ENCODE data around the gene RAB3GAP1. TPM values are rescaled to one million over a fixed set of nuclear protein-coding genes. Genes with fewer than 3 reads are reported as not detected.
"Not testable (repeated sequence)": the region's sequence is repeated elsewhere in the genome, so short reads cannot be mapped to it uniquely, and the experiment has no call there.

RAB3GAP1 gene
- polyA plus RNA-seq, 3 donors from 2014 or later: 1.3 to 4.3 (median 3.4) TPM

GRCh38 chr2:135033216-135033615, 18.9 kb upstream of the RAB3GAP1 start:
- not testable (repeated sequence) for H3K36me3 Mint-ChIP-seq, DNase-seq, H3K27ac Mint-ChIP-seq, H3K4me3 Mint-ChIP-seq, H3K9me3 Mint-ChIP-seq, H3K4me1 Mint-ChIP-seq
- peaks cover 5 to 13% (median 11%) of the 10 kb centered on the region in 3 donors for H3K27me3 Mint-ChIP-seq (ENCODE audit: low read depth in 3 of 3)

GRCh38 chr2:135037831-135038230, 14.3 kb upstream of the RAB3GAP1 start:
- Mint-ChIP-seq H3K27ac (no peak overlapping the region), H3K4me1 (no peaks in the 10 kb centered on the region), H3K4me3 (no peak overlapping the region), H3K36me3 (peaks cover 0 to 3% (median 0%) of the 10 kb centered on the region in 3 donors), H3K27me3 (ENCODE audit: low read depth in 3 of 3) (peaks cover 6 to 17% (median 9%) of the 10 kb centered on the region in 3 donors), H3K9me3 (no peaks in the 10 kb centered on the region)
- DNase-seq: no peak

- Mint-ChIP-seq H3K27ac (no peak overlapping the region), H3K4me1 (no peaks in the 10 kb centered on the region), H3K27me3 (ENCODE audit: low read depth in 3 of 3) (peaks cover 12 to 20% (median 17%) of the 10 kb centered on the region in 3 donors), H3K4me3 (no peak overlapping the region), H3K9me3 (peaks cover 0 to 2% (median 0%) of the 10 kb centered on the region in 6 donors), H3K36me3 (peaks cover 0 to 3% (median 0%) of the 10 kb centered on the region in 3 donors)
- DNase-seq: peak in 1 of 3 donors; percentile 9
These were observed 8.7 kb upstream of the RAB3GAP1 start for GRCh38 chr2:135043345-135043744.

DNA sequence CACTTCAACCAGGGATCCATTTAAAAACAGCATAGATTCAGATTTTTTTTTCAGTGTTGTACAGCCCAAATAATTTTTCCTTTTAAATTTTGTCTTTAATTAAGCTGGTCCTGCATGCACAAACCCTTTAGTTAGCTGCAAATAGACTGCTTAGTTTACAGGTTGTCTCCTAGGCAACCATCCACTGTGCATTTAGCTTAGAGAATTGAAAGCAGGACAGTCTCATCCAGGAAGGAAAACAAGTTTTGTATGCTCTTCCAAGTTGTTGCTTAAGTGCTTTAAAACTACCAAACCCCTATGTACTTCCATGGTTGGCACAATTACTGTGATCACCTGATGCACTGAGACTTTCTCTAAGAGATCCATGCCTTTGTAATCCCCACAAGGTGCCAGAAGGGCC, 4.8 kb upstream of the RAB3GAP1 start, which contains the start of gene MAP3K19:
TSS of gene MAP3K19 (minus strand) at position 148 of the 400 bp plus-strand sequence. CDS start 22,800 bp downstream, outside the sequence.
- peaks cover 3 to 11% of the 10 kb centered on the region in 2 donors for H3K4me1 Mint-ChIP-seq
- peaks cover 19 to 32% (median 20%) of the 10 kb centered on the region in 3 donors for H3K27me3 Mint-ChIP-seq (ENCODE audit: low read depth in 3 of 3)
- H3K4me3 Mint-ChIP-seq: no peak within 1 kb of the TSS
- H3K36me3 Mint-ChIP-seq: peaks cover 0 to 3% (median 0%) of the 10 kb centered on the region in 3 donors
- no peak within 1 kb of the TSS for H3K27ac Mint-ChIP-seq
- H3K9me3 Mint-ChIP-seq: peaks cover 0 to 2% (median 0%) of the 10 kb centered on the region in 6 donors
- DNase-seq: no peak

DNA sequence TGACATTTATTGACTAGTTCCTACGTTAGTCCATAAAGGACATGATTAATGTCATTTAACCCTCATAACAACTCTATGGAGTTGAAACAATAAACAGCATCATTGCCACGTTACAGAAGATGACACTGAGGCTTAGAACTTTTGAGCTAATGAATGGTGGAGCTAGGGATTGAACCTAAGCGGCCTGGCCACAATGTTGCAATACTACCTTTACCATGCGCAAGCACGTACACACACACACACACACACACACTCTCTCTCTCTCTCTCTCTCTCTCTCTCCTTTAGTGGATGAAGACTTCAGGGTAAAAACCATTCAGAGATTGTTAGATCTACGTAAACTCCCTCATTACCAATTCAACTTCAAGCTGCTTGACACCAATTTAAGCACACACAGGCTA, 4.0 kb upstream of the RAB3GAP1 start:
- no peak for DNase-seq
- H3K36me3 Mint-ChIP-seq: peaks cover 0 to 4% (median 0%) of the 10 kb centered on the region in 3 donors
- H3K27ac Mint-ChIP-seq: no peak overlapping the region
- H3K4me1 Mint-ChIP-seq: peaks cover 11 to 20% of the 10 kb centered on the region in 2 donors
- H3K9me3 Mint-ChIP-seq: peaks cover 0 to 3% (median 0%) of the 10 kb centered on the region in 6 donors
- H3K27me3 Mint-ChIP-seq (ENCODE audit: low read depth in 3 of 3): peaks cover 20 to 34% (median 25%) of the 10 kb centered on the region in 3 donors
- no peak overlapping the region for H3K4me3 Mint-ChIP-seq

GRCh38 chr2:135050132-135050531, 2.0 kb upstream of the RAB3GAP1 start:
- Mint-ChIP-seq H3K36me3 (peaks cover 0 to 8% (median 0%) of the 10 kb centered on the region in 3 donors), H3K27me3 (ENCODE audit: low read depth in 3 of 3) (peaks cover 24 to 38% (median 29%) of the 10 kb centered on the region in 3 donors), H3K27ac (peak overlapping the region in 1 of 6 donors; percentile 34)

DNA sequence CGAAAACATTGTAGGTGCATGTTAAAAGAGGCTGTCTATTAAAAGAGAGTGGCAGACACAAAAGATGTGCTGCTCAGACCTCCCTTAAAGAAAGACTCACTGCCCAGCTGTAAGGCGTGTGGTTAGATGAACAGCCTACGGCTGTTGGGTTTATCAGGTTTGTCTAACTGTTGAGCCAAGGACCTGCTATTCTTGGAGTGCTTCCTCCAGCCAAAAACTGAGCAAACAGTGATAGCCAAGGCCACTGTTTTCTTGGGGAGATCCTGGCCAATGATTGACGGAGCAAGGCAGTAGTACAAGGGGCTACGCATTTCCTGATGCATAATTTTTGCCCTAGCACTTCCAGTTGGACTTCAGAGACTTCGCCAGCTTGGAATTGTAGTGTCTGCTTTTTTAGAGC, 1.4 kb upstream of the RAB3GAP1 start:
- DNase-seq: no peak
- peaks cover 0 to 3% (median 0%) of the 10 kb centered on the region in 6 donors for H3K9me3 Mint-ChIP-seq
- peak overlapping the region in 4 of 5 donors; percentile 24 to 50 (median 44) for H3K4me3 Mint-ChIP-seq
- H3K4me1 Mint-ChIP-seq: peaks cover 23 to 34% of the 10 kb centered on the region in 2 donors
- peaks cover 27 to 35% (median 32%) of the 10 kb centered on the region in 3 donors for H3K27me3 Mint-ChIP-seq (ENCODE audit: low read depth in 3 of 3)
- peaks cover 0 to 8% (median 0%) of the 10 kb centered on the region in 3 donors for H3K36me3 Mint-ChIP-seq
- peak overlapping the region in 4 of 6 donors; percentile 34 to 74 (median 54) for H3K27ac Mint-ChIP-seq

More at GRCh38 chr2:135050132-135050531, 2.0 kb upstream of the RAB3GAP1 start:
- DNase-seq: no peak
- Mint-ChIP-seq H3K9me3 (peaks cover 0 to 3% (median 0%) of the 10 kb centered on the region in 6 donors), H3K4me3 (peak overlapping the region in 3 of 5 donors; percentile 30 to 50 (median 39)), H3K4me1 (peaks cover 23 to 34% of the 10 kb centered on the region in 2 donors)

DNA sequence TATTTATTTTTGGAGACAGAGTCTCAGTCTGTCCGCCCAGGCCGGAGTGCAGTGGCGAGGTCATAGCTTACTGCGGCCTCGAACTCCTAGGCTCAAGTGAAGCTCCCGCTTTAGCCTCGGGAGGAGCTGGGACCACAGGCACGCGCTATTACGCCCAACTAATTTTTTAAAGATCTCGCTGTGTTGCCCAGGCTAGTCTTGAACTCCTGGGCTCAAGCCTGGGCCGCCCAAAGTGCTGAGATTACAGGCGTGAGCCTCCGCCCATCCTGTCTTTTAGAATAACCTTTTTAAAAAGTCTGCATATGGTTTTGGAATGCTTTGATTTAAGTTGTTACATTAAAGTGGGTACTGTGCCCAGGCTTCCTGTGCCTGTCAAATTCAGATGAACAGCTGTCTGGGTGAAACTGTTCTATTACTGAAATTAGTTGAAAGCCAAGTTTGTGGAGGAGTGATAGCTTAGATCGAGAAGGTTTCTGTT, 944 bp downstream of the RAB3GAP1 start:
- peaks cover 0 to 3% (median 0%) of the 10 kb centered on the region in 6 donors for H3K9me3 Mint-ChIP-seq
- H3K36me3 Mint-ChIP-seq: peaks cover 3 to 8% (median 4%) of the 10 kb centered on the region in 3 donors
- H3K4me3 Mint-ChIP-seq: peak overlapping the region; percentile 96 to 97 (median 97)
- DNase-seq: no peak
- peaks cover 23 to 34% of the 10 kb centered on the region in 2 donors for H3K4me1 Mint-ChIP-seq
- H3K27me3 Mint-ChIP-seq (ENCODE audit: low read depth in 3 of 3): peaks cover 31 to 32% (median 32%) of the 10 kb centered on the region in 3 donors
- peak overlapping the region; percentile 96 to 99 (median 99) for H3K27ac Mint-ChIP-seq

DNA sequence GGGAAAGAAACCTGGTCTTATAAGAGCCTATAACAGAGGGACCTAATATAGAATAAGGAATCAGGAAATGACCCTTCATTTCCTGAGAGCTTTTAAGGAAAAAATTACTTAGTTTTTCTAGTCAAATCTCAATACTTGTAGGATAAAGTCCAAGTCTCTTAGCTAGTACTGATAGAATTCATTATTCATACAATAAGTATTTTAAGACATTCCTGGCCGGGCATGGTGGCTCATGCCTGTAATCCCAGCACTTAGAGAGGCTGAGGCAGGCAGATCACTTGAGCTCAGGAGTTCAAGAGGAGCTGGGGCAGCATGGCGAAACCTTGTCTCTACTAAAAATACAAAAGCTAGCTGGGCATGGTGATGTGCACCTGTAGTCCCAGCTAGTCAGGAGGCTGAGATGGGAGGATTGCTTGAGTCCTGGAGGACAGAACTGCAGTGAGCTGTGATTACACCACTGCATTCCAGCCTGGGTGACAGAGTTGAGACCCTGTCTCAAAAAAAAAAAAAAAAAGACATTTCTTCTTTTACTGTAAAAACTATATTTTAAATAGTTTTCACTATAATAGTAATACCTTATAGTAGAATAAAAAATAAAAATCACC, 3.2 kb downstream of the RAB3GAP1 start:
- Mint-ChIP-seq H3K9me3 (peaks cover 0 to 3% (median 0%) of the 10 kb centered on the region in 6 donors), H3K36me3 (peaks cover 8 to 11% (median 9%) of the 10 kb centered on the region in 3 donors), H3K27ac (no peak overlapping the region), H3K4me3 (no peak overlapping the region), H3K27me3 (ENCODE audit: low read depth in 3 of 3) (peaks cover 29 to 32% (median 29%) of the 10 kb centered on the region in 3 donors), H3K4me1 (peaks cover 23 to 34% of the 10 kb centered on the region in 2 donors)
- DNase-seq: no peak

- Mint-ChIP-seq H3K9me3 (peaks cover 0 to 3% (median 0%) of the 10 kb centered on the region in 6 donors), H3K4me3 (no peak overlapping the region), H3K4me1 (peaks cover 23 to 28% of the 10 kb centered on the region in 2 donors), H3K27me3 (ENCODE audit: low read depth in 3 of 3) (peaks cover 21 to 25% (median 24%) of the 10 kb centered on the region in 3 donors), H3K36me3 (peaks cover 13 to 20% (median 16%) of the 10 kb centered on the region in 3 donors), H3K27ac (no peak overlapping the region)
- no peak for DNase-seq
These were observed 4.7 kb downstream of the RAB3GAP1 start for GRCh38 chr2:135056790-135057189.

GRCh38 chr2:135059577-135059976, 7.5 kb downstream of the RAB3GAP1 start:
- no peak overlapping the region for H3K4me3 Mint-ChIP-seq
- H3K9me3 Mint-ChIP-seq: peaks cover 0 to 2% (median 0%) of the 10 kb centered on the region in 6 donors
- no peak overlapping the region for H3K27ac Mint-ChIP-seq
- no peak for DNase-seq
- H3K27me3 Mint-ChIP-seq (ENCODE audit: low read depth in 3 of 3): peaks cover 7 to 12% (median 9%) of the 10 kb centered on the region in 3 donors
- no peaks in the 10 kb centered on the region for H3K4me1 Mint-ChIP-seq
- H3K36me3 Mint-ChIP-seq: peaks cover 16 to 40% (median 37%) of the 10 kb centered on the region in 3 donors

DNA sequence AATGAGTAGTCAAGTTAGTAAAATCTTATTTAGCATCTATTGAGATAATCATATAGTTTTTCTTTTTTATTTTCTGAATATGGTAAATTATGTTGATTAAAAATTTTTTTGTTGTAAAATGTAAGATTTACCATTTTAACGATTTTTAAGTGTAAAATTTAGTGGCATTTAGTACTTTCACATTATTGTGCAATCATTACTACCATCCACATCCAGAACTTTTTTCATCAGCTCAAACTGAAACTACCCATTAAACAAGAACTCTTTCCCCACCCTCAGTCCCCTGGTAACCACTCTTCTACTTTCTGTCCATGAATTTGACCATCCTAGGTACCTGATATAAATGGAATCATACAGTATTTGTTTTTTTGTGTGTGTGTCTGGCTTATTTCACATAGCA, 11.1 kb downstream of the RAB3GAP1 start:
- peaks cover 20 to 46% (median 39%) of the 10 kb centered on the region in 3 donors for H3K36me3 Mint-ChIP-seq

GRCh38 chr2:135064149-135064548, 12.1 kb downstream of the RAB3GAP1 start:
- H3K9me3 Mint-ChIP-seq: peaks cover 0 to 2% (median 0%) of the 10 kb centered on the region in 6 donors
- H3K4me3 Mint-ChIP-seq: no peak overlapping the region
- peaks cover 20 to 46% (median 39%) of the 10 kb centered on the region in 3 donors for H3K36me3 Mint-ChIP-seq
- DNase-seq: no peak
- H3K27me3 Mint-ChIP-seq (ENCODE audit: low read depth in 3 of 3): peaks cover 0 to 4% (median 0%) of the 10 kb centered on the region in 3 donors
- no peak overlapping the region for H3K27ac Mint-ChIP-seq
- no peaks in the 10 kb centered on the region for H3K4me1 Mint-ChIP-seq

More for the DNA sequence above, 11.1 kb downstream of the RAB3GAP1 start:
- no peak overlapping the region for H3K27ac Mint-ChIP-seq
- no peaks in the 10 kb centered on the region for H3K4me1 Mint-ChIP-seq
- no peak for DNase-seq
- peaks cover 0 to 2% (median 0%) of the 10 kb centered on the region in 6 donors for H3K9me3 Mint-ChIP-seq
- peaks cover 0 to 4% (median 0%) of the 10 kb centered on the region in 3 donors for H3K27me3 Mint-ChIP-seq (ENCODE audit: low read depth in 3 of 3)
- H3K4me3 Mint-ChIP-seq: no peak overlapping the region

DNA sequence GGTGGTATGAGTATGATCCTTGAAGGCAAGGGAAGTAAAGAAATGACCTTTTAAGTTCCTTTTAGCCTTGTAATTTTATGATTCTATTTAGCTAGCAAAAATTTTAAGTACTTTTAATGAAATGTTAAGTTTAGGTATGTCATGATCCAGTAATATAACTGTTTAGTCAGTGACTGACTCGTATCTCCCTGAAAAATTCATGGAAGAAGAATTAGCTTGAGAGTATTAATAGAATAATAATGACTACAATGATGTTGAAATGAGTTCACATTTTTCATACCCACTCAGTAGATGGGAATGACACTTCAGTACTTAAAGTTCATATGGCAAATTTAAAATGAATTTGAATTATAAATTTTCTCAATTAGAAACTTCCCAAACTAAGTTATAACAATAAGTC, 14.6 kb downstream of the RAB3GAP1 start:
- Mint-ChIP-seq H3K36me3 (peaks cover 16 to 42% (median 28%) of the 10 kb centered on the region in 3 donors), H3K27me3 (ENCODE audit: low read depth in 3 of 3) (peaks cover 0 to 4% (median 4%) of the 10 kb centered on the region in 3 donors), H3K27ac (no peak overlapping the region)

More for the DNA sequence above, 14.6 kb downstream of the RAB3GAP1 start:
- H3K9me3 Mint-ChIP-seq: no peaks in the 10 kb centered on the region
- peaks cover 0 to 5% of the 10 kb centered on the region in 2 donors for H3K4me1 Mint-ChIP-seq
- DNase-seq: no peak
- H3K4me3 Mint-ChIP-seq: no peak overlapping the region

Data from immature natural killer cell (primary cell).